H1 (cell line): ENCODE measurements around the gene PDE9A. TPM values are rescaled to one million over a fixed set of nuclear protein-coding genes. Genes with fewer than 3 reads are reported as not detected.

Source experiments
- CHD7 ChIP-seq: fragments of 300-600 bp; sonication (generic); IDR thresholded peaks from 2 replicates; pipeline ENCODE4 v1.7.1; 2012; ENCODE audit warnings: low read length, moderate library complexity, mild to moderate bottlenecking, inconsistent platforms; ENCODE audit not compliant: insufficient replicate concordance
- EGR1 ChIP-seq: IDR thresholded peaks from 2 replicates; pipeline ENCODE4 v1.6.1; 2011; ENCODE audit warnings: low read depth, low read length, borderline replicate concordance
- GABPA ChIP-seq: IDR thresholded peaks from 2 replicates; pipeline ENCODE4 v1.6.1; 2011; ENCODE audit warnings: mild to moderate bottlenecking, low read length, moderate library complexity, borderline replicate concordance; ENCODE audit not compliant: insufficient read depth
- RAD21 ChIP-seq, 2 experiments: IDR thresholded peaks in 1 of 2; conservative IDR thresholded peaks in 1 of 2; 2 replicates each; pipeline ENCODE4 v1.6.1; 2011; ENCODE audit warnings: low read depth in 2 of 2, low read length in 2 of 2, improper control_type of control experiment in 1 of 2, inconsistent platforms in 1 of 2, mild to moderate bottlenecking in 1 of 2, moderate library complexity in 1 of 2
- RBBP5 ChIP-seq: IDR thresholded peaks from 2 replicates; pipeline ENCODE4 v1.7.1; 2012; ENCODE audit warnings: low read depth, mild to moderate bottlenecking, inconsistent platforms, low read length, moderate library complexity, borderline replicate concordance
- RXRA ChIP-seq: IDR thresholded peaks from 2 replicates; pipeline ENCODE4 v1.6.1; 2011; ENCODE audit warnings: low read depth, mild to moderate bottlenecking, low read length, moderate library complexity; ENCODE audit not compliant: insufficient read depth
- SIN3A ChIP-seq, 2 experiments: IDR thresholded peaks in 1 of 2; conservative IDR thresholded peaks in 1 of 2; 2 replicates each; pipeline ENCODE4 v1.6.1; 2011 to 2012; ENCODE audit warnings: low read length in 2 of 2, improper control_type of control experiment in 1 of 2, low read depth in 1 of 2, mild to moderate bottlenecking in 1 of 2
- polyA plus RNA-seq, 7 experiments: library from polyadenylated mRNA; depleted of rRNA in 3 of 7; stranded (reverse) in 5 of 7; unstranded in 2 of 7; fragments of >200 nt in 5 of 7; fragments of 200-250 nt in 2 of 7; gene quantifications; 1 replicate in 5 of 7; 2 replicates in 1 of 7; 4 replicates in 1 of 7; pipeline versions ENCODE4 v1.2.1 to v1.2.3, GENCODE V29; 2011 to 2013; ENCODE audit warnings: missing spikeins in 2 of 7, mixed read lengths in 2 of 7
- total RNA-seq: library from RNA; stranded (reverse); fragmentation: NEBNext Ultra II Directional; extraction: Animal tissue kit (Norgen Biotek cat#: 25700); gene quantifications from 2 replicates; pipeline ENCODE4 v1.2.1, GENCODE V29; 2021

PDE9A gene
- total and polyA plus RNA-seq, 2 of the 8 experiments (the other 6 are each of a cell fraction or from before 2014, with no cell fraction given), result 39.2 to 45.9 TPM

DNA sequence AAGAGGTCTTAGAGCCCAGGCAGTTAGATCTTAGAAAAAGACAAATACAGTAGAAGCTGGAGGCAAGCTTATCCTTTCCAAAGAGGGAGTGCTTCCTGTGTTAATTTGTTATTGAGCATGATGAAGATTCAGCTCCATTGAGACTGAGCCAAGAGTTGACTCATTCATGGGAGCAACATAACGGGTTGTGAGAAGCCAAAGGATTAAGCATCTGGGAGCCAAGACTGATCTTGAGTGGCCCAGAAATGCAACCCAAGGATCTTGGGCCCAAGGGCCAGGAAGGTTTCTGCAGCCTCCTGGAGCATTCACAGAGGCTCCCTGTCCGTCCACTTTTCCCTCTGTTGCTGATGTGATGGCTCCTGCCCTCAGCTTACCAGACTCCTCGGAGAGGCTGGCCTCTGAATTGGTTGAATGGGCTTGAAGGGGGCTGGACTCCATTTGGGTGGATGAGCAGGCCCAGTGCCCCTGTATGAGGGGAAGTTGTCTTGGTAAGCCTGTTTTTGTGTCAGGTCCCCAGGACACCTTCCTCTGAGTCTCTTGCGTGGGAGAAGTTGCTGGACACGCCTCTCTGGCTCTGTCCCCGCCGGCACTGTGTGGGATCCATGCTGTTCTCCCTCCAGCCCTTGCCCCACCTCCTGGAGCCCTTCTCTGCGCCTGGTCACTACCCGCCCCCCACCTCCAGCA, 42.4 kb downstream of the PDE9A start (continued):
- no peak for TF ChIP-seq CHD7
- TF ChIP-seq RBBP5, result no peak
- TF ChIP-seq SIN3A (conservative IDR thresholded peaks at IDR 0.05 in 1 of 2, IDR thresholded peaks at IDR 0.05 in 1 of 2; ENCODE audit: low read depth in 1 of 2, low read length in 2 of 2), result no peak
- TF ChIP-seq GABPA, result no peak
- no peak for TF ChIP-seq RXRA
- no peak for TF ChIP-seq RAD21 (IDR thresholded peaks at IDR 0.05 in 1 of 2, conservative IDR thresholded peaks at IDR 0.05 in 1 of 2; ENCODE audit: low read depth in 2 of 2, low read length in 2 of 2)
- no peak for TF ChIP-seq EGR1
